Measurements from ENCODE around the gene KRT83.
"Not testable (repeated sequence)": the region's sequence is repeated elsewhere in the genome, so short reads cannot be mapped to it uniquely, and the experiment has no call there.

Gene KRT83

DNA sequence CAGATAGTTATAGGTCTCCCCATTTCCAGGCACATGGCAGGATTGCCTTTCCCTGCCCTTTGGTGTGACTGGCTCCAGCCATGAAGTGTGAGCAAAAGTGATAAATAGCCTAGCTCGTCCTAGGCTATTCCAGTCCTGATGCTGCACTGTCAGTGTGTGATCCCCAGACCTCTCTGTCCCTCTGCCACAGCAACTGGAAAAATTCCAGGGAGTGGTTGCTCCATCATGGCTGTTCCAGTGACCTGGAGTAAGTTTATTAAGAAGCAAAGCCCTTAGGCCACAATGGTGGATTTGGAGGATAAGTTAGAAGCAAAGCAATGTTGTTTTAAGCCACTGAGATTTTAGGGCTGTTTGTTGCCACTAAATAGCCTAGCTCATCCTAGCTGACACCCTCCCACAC lies 9.8 kb upstream of the KRT83 start:
- DNase-seq = no peak

DNA sequence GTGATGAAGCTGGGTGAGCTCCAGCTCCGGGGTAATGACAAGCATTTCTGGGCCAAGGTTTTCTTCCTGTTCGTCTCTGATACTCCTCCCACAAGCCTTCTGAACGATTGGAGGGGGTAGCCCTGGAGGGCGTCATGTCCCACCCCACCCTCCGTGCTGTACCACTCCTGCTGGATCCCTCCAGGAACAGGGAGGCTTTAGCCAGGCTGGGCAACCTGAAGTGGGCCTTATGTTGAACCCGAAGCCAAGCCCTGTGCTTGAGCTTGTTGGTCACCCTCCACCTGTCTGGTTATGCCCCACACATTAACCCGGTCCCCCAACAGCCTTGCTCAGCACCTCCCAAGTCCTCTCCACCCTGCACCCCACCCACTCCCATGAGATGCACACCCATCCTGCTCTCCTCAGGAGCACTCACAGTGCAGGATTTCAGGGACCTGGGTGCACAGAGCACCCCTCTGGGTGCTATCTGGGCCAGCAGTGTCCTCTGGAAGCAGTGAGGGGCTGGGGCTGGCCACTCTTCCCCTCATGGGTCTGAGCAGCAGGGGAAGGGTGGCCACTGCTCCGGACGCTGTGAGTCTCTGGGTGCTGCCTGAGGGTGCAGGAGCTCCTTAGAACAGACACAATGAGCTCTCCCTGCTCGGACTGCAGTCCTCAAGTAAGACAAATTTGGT lies 6.8 kb upstream of the KRT83 start:
- no peak for DNase-seq

DNA sequence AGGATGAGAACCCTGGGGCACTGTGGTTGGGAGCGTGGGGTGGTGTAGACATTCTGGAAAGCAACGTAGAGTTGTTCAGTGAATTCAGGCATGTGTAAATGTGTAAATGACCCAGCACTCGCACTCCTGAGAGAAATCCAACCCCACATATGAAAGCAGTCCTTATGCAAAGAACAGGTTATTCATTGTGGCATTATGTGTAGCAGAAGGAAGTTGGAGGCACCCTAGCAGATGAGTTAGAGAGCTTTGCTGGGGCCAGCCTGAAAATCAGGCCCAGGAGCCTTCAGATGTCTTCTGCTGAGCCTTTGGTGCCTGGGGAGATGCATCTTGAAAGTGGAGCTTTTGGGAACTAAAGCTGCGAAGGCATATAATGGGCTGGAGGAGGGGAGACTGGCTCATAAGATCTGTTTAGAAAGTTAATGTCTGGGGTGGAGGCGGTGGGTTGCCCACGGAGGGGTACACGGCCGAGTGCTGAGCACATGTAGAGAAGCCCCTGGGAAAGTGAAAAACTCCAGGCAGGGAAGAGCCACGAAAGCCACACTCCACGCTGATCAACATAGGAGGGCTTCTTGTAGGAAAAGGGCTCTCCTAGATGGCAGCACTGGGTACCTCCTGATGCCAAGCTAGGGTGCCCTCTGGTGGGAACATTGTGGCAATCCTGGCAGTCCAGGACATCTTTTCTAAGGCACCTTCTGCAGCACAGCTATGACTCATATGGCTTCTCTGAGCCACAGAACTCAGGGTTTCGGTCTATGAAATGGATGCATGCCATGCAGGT lies 6.0 kb upstream of the KRT83 start:
- DNase-seq = peak; percentile 77

DNA sequence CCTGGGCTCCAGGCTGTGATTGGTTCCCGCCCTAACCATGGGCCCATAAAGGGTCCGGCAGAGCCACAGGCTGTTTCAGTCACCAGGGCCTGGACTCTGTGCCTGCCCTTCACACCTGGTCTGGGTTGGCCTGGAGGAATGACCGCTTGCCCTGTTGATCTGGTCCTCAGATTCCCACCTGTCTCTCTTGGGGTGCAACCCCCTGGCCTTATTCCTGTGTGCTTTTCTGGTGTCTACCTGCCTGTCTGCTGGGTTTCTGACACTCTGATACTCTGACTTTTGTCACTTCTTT lies 2.9 kb upstream of the KRT83 start:
- no peak for DNase-seq

DNA sequence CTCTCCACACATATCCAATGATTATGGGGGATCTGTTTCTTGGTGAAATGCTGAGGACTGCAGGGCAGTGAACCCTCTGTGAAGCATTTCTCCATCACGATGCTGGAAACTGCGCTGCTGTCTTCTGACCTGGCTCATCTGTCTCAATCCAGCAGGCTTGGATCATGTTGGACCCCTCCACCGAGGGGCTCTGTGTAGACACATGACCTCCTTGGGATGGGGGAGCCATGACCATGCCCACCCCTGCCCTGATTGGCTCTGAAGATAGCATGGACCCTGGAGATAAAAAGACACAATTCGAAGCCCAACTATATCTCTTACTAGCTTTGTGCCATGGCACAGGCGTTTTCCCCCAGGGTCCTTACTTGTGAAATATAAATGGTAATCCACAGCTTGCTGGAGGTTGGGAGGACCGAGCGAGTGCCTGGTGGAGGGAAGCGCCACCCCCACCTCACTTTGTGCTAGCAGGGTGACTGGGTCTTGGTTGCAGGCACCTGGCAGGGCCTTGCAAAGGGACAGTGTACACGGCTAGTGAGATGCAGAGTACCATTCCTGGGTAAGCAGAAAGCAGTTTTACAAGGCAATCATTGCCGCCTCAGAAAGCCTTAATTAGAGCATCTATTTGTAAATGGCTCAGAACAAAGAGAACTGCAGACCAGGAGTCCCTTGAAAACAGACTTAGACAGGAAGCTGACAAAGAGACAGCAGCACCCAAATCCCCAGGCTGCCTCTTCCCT lies 2.4 kb upstream of the KRT83 start:
- DNase-seq = no peak

DNA sequence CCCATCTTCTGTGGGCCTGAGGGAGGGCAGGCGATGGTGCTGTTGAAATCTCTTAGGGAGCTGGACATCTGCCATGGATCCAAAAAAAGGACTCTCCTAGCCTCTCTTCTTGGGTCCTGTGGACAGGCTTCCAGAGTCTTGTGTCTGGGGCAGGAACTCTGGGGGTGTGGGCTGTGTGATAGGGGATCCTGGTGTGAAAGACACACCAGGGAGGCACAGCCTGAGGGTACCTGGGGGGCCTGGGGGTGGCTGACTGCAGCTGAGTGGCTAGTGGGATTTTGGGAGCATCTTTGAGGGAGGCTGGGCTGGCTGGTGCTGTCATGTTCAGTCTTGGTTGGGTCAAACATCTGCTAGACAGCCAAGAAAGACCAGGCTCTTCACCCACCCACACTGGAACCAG lies 1.8 kb upstream of the KRT83 start:
- no peak for DNase-seq

DNA sequence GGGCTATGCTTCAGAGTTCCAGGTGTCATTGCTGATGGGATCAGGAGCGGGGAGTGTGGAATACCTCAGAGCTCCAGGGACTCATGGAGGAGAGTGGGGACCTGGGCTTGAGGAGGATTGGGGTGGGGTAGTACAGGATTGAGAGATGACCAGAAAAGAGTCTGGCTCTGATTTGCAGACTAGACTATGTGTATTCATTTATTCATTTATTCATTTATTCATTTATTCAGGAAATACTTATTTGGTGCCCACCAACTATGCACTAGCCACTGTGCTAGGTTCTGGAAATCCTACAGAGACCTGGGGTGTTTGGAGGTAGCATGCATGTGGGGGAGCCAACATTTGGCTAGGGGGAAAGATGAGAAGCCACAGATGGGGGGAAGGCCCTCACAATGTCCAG lies 871 bp upstream of the KRT83 start:
- no peak for DNase-seq

DNA sequence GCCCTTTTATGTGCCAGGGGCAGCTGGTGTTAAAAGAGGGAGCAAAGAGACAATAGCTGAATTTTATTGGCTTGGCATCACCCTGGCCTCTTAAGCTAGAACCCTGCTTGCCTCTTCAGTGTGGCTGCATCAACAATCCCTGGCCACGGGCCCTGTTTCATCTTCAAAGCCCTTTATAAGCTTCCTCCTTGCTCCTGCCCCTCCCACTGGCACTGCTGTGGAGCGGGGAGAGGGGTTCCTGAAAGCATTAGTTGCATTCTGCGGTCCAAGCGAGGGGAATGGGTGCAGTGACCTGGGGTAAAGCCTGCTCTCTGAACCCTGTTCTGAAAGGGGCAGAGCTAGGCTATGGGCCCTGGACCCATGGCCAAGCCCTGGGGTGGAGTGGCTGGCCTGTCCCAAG lies 220 bp upstream of the KRT83 start:
- DNase-seq = no peak

DNA sequence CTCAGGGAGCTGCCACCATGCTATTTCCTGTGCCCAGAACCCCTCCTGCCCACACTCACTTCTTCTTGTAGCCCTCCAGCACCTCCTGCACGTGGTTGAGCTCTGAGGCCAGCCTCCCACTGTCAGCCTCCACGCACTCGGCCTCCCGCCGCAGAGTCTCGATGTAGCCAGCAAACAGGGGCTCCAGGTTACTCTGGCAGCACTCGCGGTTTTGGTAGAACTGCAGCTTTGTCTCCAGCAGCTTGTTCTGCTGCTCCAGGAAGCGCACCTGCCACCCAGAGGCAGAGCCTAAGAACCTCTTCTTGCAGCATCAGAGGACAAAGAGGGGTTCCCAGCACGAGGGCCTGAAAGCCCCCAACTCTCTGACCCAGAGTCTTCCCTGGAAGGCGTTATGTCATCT lies 2.1 kb downstream of the KRT83 start:
- no peak for DNase-seq

DNA sequence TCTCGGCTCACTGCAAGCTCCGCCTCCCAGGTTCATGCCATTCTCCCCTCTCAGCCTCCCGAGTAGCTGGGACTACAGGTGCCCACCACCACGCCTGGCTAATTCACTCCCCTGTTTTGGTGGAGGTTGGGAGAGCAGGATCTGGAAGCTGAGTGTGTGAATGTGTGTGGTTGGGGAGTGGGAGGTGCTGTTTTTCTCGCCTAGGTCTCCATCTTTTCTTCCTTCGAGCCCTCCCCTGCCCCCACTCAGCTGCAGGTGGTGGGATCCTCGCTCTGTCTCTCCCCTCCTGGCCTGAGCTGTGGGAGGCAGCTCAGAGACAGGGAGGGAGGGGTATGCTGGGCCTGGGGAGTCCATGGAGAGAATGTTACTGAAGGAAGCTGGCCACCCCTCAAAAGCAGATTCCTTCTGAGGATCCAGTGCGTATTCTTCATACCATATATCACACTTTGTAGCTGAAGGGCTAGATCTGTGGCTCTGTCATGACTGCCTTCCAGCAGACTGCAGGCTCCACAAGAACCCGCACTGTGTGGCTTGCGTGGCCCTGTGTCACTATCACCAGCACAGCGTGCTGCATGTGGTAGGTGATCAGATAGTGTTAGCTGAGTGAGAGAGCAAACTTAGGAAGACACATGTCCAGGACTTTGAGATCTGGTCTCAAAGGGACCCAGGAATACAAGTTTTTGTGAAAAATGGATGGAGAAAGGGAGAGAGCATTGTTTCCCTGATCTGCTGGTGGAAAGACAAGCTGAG lies 2.8 kb downstream of the KRT83 start:
- DNase-seq = no peak

DNA sequence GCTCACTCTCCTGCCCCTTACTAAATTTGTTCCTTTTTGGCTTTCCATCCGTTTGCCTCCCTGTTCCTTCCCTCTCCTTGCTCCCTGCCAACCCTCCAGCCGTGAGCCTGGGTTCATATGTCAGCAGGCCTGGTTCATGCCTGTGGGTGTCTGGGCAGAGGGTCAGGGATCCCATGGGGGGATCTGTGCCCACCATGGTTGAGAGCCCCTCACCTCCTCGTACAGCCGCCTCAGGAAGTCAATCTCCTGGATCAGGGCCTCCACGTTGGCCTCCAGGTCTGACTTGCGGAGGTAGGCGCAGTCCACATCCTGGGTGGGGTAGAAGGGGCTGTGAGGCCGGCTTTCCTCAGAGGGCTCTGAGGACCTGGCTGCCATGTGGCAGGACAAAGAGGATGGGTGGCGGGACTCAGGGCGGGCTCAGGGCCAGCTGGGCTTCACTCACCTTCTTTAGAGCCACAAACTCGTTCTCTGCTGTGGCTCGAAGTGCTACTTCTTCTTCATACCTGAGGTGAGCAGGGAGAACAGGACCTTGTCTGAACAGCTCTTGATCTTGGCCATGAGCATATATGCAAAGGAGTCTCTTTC lies 3.6 kb downstream of the KRT83 start:
- no peak for DNase-seq

DNA sequence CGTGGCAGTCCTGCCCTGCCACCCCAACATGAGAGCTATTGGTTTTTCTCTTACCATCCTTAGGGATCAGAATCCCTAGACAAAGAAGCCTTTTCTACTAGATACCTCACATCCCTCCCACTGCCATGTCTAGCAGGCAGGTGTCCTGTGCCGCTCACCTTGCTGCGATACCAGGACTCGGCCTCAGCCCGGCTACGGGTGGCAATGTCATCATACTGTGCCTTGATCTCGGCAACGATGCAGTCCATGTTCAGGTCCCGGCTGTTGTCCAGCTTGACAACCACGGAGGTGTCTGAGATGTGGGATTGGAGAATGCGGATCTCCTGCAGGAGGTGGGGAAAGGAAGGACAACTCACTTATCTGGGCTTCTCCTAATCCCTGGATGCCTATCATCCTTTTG lies 4.5 kb downstream of the KRT83 start:
- DNase-seq = no peak

DNA sequence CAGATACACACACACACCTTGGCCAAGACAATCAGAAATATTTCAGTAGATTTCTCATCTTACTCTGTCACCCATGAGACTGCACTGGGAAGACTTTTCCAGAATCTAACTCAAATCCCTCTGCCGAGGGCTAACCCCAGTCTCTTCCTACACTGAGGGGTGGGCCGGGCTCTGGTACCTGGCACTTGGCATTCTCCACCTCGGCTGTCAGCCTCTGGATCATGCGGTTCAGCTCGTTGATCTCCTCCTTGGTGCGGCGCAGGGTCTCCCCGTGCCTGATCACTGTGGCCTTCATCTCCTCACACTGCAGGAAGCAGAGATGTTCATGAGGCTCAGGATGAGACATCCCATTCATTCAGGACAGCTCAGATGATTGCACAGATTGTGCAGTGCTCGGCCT lies 4.9 kb downstream of the KRT83 start:
- no peak for DNase-seq

DNA sequence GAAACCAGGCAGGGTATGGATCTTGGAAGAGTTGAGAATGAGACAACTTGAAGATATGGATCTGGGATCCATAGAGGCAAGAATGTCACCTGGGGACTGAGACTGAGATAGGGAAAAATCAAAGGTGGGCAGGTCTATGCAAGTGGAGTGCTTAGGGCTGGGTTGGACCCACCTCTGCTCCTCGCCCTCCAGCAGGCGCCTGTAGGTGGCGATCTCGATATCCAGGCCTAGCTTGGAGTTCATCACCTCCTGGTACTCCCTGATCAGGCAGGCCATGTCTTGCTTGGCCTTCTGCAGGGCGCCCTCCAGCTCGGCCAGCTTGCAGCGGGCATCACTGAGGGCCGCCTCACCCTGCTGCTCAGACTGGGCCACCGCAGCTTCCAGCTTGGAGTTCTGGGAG lies 5.5 kb downstream of the KRT83 start:
- not testable (repeated sequence) for DNase-seq

DNA sequence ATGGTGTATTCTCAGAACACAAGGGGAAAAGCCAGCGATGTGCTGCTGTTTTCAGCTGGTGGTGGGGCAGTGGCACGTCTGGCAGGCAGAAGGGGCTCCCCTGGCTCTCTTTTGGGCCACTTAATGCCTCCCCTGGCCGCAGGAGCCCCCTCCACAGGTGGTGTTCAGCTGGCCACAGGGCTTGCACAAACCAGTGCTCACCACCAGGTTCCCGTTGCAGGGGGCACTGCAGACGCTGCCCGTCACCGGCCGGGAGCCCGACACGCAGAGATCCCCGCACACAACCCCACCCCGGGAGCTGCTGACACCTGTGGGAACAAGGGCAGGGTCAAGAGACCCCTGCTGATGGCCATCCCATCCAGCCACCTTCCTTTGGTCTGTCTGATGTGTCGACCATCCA lies 6.7 kb downstream of the KRT83 start:
- DNase-seq = no peak

DNA sequence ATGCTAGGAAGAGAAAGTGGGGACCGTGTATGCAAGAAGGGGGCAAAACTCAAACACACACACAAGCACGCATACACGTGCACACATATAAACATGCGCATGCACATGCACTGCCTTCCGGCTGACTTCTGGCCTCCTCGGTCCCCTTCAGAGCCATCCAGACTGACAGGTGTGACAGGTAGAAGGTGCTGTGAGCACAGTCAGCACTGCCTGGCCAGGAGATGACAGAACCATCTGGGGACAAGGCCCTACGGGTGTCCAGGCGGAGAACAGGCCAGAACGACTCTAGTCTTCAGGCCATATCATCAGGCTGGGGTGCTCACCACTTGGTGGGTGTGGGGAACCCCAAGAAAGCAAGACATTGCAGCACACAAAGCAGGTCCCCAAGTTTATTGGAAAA lies 7.3 kb downstream of the KRT83 start:
- no peak for DNase-seq

DNA sequence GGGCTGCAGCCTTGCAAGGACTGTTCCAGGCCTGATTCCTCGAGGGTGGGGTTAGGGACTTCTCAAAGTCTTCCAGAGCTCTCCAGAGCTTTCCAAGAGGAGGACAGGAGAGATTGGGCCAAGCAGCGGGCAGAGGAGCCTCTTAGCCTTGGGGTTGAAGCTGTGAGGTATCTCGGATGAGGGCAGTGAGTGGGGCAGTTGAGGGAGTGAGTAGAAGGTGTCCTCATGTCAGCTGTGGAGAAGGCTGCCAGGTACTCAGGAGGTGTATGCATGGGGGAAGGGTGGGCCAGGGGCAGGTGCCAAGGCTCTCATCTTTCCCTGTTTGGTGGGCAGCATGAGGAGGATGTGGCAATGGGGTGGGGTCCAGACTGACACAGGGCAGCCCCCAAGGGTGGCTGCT lies 7.7 kb downstream of the KRT83 start:
- DNase-seq = no peak

DNA sequence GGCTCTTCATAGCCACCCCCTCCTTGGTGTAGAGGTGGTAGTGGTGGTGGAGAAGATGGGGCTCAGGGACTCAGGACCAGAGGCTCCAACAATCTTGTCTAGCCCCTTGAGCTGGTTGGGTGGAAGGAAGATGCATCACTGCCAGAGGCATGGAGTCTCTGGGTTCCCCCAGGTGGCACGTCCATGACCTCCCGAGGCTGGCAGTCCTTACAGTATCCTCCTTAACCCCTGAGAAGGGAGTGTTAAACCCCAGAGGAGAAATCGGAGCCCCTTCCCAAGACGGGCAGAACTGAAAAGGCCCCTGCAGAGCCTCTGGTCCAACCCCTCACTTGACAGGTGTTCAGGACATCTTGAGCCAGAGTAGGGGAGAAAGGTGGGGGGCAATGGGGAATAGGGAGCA lies 9.1 kb downstream of the KRT83 start:
- no peak for DNase-seq

DNA sequence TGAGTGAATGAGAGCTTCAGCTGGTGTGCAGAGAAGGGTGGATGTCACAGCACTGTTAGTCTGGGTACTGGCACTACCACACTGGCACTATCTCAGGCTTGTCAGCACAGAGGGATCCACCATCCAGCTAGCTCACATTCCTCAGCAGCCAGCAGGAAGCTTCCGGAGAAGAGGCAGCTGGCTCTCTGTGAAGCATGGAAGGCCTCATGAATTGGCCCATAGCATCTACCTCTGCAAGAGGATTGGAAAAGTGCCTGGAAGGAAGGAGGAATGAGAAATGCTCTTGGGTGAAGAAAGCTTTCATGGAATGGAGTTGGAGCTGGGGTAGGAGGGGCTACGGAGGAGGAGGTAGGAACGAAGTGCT lies 9.9 kb downstream of the KRT83 start:
- no peak for DNase-seq

DNA sequence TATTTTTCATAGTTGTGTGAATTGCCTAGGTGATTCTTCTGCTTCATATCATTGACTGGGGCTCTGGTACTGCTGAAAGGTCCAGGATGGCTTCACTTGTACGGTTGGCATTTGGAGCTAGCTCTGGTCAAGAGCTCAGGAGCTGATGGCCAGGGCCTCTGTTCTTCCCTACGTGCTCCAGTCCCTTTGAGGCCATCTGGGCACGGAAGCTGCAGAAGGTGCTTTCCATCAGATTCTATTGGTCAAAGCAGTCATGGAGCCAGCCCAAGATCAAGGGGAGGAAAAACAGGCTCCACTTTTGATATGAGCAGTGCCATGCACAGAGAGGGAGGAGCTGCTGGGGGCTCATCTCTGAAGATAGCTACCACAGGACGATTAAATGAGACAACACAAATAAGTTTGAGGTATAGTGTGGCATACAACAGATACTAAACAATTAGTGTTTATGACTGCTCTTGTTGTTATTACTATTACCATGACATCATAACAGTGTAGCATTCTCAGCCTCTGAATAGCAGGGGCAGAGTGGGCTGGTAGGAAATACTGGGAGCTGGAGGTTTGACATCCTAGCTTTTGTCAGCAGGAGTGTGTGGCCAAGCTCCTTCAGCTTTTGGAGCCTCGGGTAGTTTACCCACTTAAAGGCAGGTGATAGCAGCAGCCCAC lies 10.4 kb downstream of the KRT83 start:
- DNase-seq = no peak

DNA sequence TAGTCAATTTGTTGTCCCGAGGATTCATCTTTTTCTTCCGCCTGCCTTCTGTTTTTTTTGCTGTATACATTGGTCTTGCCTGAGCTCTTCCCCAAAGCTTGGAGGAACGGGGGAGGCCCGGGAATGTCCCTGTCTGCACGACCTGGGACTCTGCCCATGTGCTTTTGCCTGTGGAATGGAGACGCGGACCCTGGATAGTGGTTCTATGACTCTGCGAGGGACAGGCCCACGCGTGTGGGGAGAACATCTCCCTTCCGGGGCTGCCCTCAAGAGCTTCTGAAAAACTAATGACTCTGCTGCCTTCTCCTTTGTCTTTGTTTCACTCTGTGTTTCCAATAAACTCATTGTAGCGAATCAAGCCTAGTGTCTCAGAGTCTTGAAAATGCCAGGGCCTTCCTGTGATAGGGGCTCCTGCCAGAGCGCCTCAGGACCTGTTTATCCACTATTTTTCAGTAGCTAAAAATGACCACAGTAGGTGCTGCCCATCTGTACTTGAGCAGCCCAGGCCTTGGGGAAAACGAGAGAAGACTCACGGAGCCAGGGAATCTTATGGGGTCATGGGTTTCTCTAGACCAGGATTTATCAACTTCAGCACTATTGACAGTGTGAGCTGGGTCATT lies 12.3 kb downstream of the KRT83 start:
- DNase-seq = no peak
